MM.1S (cell line): ENCODE measurements around the gene PKHD1.

Source experiments
- CTCF ChIP-seq: fragments of 300-600 bp; sonication (generic); IDR thresholded peaks from 2 replicates; pipeline ENCODE4 v1.5.1; 2016; ENCODE audit warnings: antibody characterized with exemption, low read length, mixed read lengths
- EZH2 ChIP-seq: fragments of 300-600 bp; sonication (generic); optimal IDR thresholded peaks from 2 replicates; pipeline ENCODE3; 2017; ENCODE audit warnings: low read depth, mild to moderate bottlenecking, antibody characterized with exemption, low read length, mixed read lengths

GRCh38 chr6:51901766-51902764 lies 185.3 kb downstream of the PKHD1 start:
- TF ChIP-seq EZH2 (no peak), CTCF (no peak)
